ENCODE measurements around the gene TSHZ2.
"Not testable (repeated sequence)": the region's sequence is repeated elsewhere in the genome, so short reads cannot be mapped to it uniquely, and the experiment has no call there.

DNA sequence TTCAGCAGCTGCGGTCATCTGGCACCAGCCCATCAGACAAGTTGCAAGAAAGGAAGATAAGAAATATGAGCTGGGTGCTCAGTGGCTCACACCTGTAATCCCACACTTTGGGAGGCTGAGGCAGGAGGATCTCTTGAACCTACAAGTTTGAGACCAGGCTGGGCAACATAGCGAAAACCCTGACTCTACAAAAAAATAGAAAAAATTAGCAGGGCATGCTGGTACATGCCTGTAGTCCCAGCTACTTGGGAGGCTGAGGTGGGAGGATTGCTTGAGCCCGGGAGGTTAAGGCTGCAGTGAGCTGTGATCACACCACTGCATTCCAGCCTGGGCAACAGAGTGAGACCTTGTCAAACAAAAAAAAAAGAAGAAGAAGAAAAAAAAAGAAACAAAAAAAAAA lies 564.2 kb downstream of the TSHZ2 start:
- TF ChIP-seq CTCF (conservative IDR thresholded peaks at IDR 0.05 in 1 of 2, IDR thresholded peaks at IDR 0.05 in 1 of 2; ENCODE audit: extremely low read depth in 1 of 2, insufficient read depth in 1 of 2, low read depth in 1 of 2, low read length in 2 of 2); EZH2 (IDR thresholded peaks at IDR 0.05; ENCODE audit: borderline replicate concordance, low read length): not testable (repeated sequence)
